ENCODE measurements around the gene UPF3A.

The UPF3A gene

GRCh38 chr13:114264886-114265611, 16.4 kb upstream of the UPF3A start:
- no peak overlapping the region for H4K5ac ChIP-seq (ENCODE audit: low read length)
- H3K4me3 ChIP-seq (ENCODE audit: low read length), result no peak overlapping the region
- WGBS (ENCODE audit: extremely low coverage, insufficient coverage, low lambda C conversion rate), result no CpG with 5 or more reads among the region's 8 CpGs
- H3K9ac ChIP-seq (ENCODE audit: low read length), result no peak overlapping the region
- H2BK15ac ChIP-seq (replicated peaks; ENCODE audit: low read depth), result no peak overlapping the region
- H4K8ac ChIP-seq (ENCODE audit: low read depth, low read length), result no peak overlapping the region
- H3K79me2 ChIP-seq (ENCODE audit: control insufficient read depth, insufficient read depth, low read length), result no peaks in the 10 kb centered on the region
- H3K27me3 ChIP-seq (ENCODE audit: insufficient read depth, low read length, poor library complexity), result no peaks in the 10 kb centered on the region
- H2BK5ac ChIP-seq (ENCODE audit: low read length), result no peak overlapping the region
- no peak overlapping the region for H2AK5ac ChIP-seq (ENCODE audit: low read length)
- H3K27ac ChIP-seq (ENCODE audit: low read depth, low read length), result no peak overlapping the region
- no peak overlapping the region for H2BK120ac ChIP-seq (ENCODE audit: low read depth, low read length)
- no peak overlapping the region for H3K56ac ChIP-seq (ENCODE audit: low read length)
- H3K18ac ChIP-seq (ENCODE audit: low read length), result no peak overlapping the region
- peaks cover 2% of the 10 kb centered on the region for H3K4me1 ChIP-seq (ENCODE audit: control insufficient read depth, low read depth, low read length)
- no peak overlapping the region for H3K4ac ChIP-seq (ENCODE audit: low read depth, low read length)
- DNase-seq, result no peak
- peaks cover 2% of the 10 kb centered on the region for H3K79me1 ChIP-seq (ENCODE audit: low read length)
- peaks cover 12% of the 10 kb centered on the region for H3K36me3 ChIP-seq (ENCODE audit: control insufficient read depth, insufficient read depth, low read length)
- no peak overlapping the region for H3K23ac ChIP-seq (ENCODE audit: low read length)
- H3K4me2 ChIP-seq (ENCODE audit: low read length), result no peak overlapping the region

GRCh38 chr13:114266241-114266640, 15.2 kb upstream of the UPF3A start:
- Histone ChIP-seq H3K18ac (ENCODE audit: low read length) (no peak overlapping the region), H3K27me3 (ENCODE audit: insufficient read depth, low read length, poor library complexity) (no peaks in the 10 kb centered on the region)
- no peak for DNase-seq

DNA sequence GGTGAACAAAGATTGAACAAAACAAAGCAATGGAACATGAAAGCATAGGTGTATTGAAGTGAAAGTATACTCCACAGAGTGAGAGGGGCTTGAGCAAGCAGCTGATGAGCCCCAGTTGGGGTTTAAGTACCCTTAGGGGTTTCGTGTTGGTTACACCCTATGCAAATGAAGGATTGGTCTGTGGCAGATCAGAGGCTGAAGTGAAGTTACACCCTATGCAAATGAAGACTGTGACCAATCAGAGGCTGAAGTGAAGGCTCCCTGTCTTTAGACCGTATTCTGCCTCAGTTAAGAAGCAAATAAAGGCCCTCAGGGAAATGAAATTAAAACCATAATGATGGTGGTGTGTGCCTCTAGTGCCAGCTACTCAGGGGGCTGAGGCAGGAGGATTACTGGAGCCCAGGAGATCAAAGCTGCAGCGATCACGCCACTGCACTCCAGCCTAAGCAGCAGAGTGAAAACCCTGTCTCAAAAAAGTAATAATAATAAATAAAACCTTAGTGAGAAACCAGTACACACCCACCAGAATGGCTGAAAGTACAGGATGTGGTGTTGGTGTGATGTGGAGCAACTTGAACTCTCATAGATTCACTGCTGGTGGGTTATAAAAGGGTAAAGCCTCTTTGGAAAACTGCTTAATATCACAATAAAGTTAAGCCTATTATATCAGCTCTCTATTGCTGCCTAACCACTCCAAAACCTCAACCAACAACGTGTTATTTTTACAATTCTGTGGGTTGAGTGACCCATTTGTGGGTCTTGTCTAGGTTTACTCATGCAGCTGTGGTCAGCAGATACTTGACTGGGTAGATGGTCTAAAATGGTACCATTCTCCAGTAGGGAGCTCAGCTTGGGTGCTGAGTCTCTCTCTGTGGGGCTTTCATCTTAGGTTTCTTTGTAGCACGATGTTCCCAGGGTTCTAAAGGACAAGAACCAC, 12.8 kb upstream of the UPF3A start:
- no peak overlapping the region for H3K4me3 ChIP-seq (ENCODE audit: low read length)
- no peak overlapping the region for H3K23ac ChIP-seq (ENCODE audit: low read length)
- no peaks in the 10 kb centered on the region for H3K4me1 ChIP-seq (ENCODE audit: control insufficient read depth, low read depth, low read length)
- H3K4ac ChIP-seq (ENCODE audit: low read depth, low read length), result no peak overlapping the region
- no peak overlapping the region for H3K27ac ChIP-seq (ENCODE audit: low read depth, low read length)
- no peak overlapping the region for H3K4me2 ChIP-seq (ENCODE audit: low read length)
- no peaks in the 10 kb centered on the region for H3K79me1 ChIP-seq (ENCODE audit: low read length)
- no peak overlapping the region for H4K8ac ChIP-seq (ENCODE audit: low read depth, low read length)
- no peak overlapping the region for H2BK5ac ChIP-seq (ENCODE audit: low read length)
- H3K18ac ChIP-seq (ENCODE audit: low read length), result no peak overlapping the region
- no peaks in the 10 kb centered on the region for H3K27me3 ChIP-seq (ENCODE audit: insufficient read depth, low read length, poor library complexity)
- peaks cover 13% of the 10 kb centered on the region for H3K36me3 ChIP-seq (ENCODE audit: control insufficient read depth, insufficient read depth, low read length)
- no peak for DNase-seq
- H4K5ac ChIP-seq (ENCODE audit: low read length), result no peak overlapping the region
- no peak overlapping the region for H2BK120ac ChIP-seq (ENCODE audit: low read depth, low read length)
- no peak overlapping the region for H2AK5ac ChIP-seq (ENCODE audit: low read length)
- no peak overlapping the region for H3K9ac ChIP-seq (ENCODE audit: low read length)
- H3K56ac ChIP-seq (ENCODE audit: low read length), result no peak overlapping the region
- no peak overlapping the region for H2BK15ac ChIP-seq (replicated peaks; ENCODE audit: low read depth)
- H3K79me2 ChIP-seq (ENCODE audit: control insufficient read depth, insufficient read depth, low read length), result no peaks in the 10 kb centered on the region
- no CpG with 5 or more reads among the region's 6 CpGs for WGBS (ENCODE audit: extremely low coverage, insufficient coverage, low lambda C conversion rate)

More at GRCh38 chr13:114266241-114266640, 15.2 kb upstream of the UPF3A start:
- no peak overlapping the region for H3K27ac ChIP-seq (ENCODE audit: low read depth, low read length)
- H4K8ac ChIP-seq (ENCODE audit: low read depth, low read length), result no peak overlapping the region
- no peak overlapping the region for H4K5ac ChIP-seq (ENCODE audit: low read length)
- no peak overlapping the region for H3K4me2 ChIP-seq (ENCODE audit: low read length)
- H2BK15ac ChIP-seq (replicated peaks; ENCODE audit: low read depth), result no peak overlapping the region
- H2AK5ac ChIP-seq (ENCODE audit: low read length), result no peak overlapping the region
- H3K23ac ChIP-seq (ENCODE audit: low read length), result no peak overlapping the region
- H3K79me1 ChIP-seq (ENCODE audit: low read length), result no peaks in the 10 kb centered on the region
- no peaks in the 10 kb centered on the region for H3K4me1 ChIP-seq (ENCODE audit: control insufficient read depth, low read depth, low read length)
- peaks cover 12% of the 10 kb centered on the region for H3K36me3 ChIP-seq (ENCODE audit: control insufficient read depth, insufficient read depth, low read length)
- no peaks in the 10 kb centered on the region for H3K79me2 ChIP-seq (ENCODE audit: control insufficient read depth, insufficient read depth, low read length)
- no peak overlapping the region for H2BK120ac ChIP-seq (ENCODE audit: low read depth, low read length)
- no peak overlapping the region for H3K4me3 ChIP-seq (ENCODE audit: low read length)
- no peak overlapping the region for H3K9ac ChIP-seq (ENCODE audit: low read length)
- WGBS (ENCODE audit: extremely low coverage, insufficient coverage, low lambda C conversion rate), result no CpG with 5 or more reads among the region's 5 CpGs
- no peak overlapping the region for H3K4ac ChIP-seq (ENCODE audit: low read depth, low read length)
- H2BK5ac ChIP-seq (ENCODE audit: low read length), result no peak overlapping the region
- no peak overlapping the region for H3K56ac ChIP-seq (ENCODE audit: low read length)

- Histone ChIP-seq H2BK15ac (replicated peaks; ENCODE audit: low read depth) (no peak overlapping the region), H4K5ac (ENCODE audit: low read length) (no peak overlapping the region), H3K27ac (ENCODE audit: low read depth, low read length) (no peak overlapping the region), H3K4me3 (ENCODE audit: low read length) (no peak overlapping the region), H3K4me2 (ENCODE audit: low read length) (no peak overlapping the region), H3K36me3 (ENCODE audit: control insufficient read depth, insufficient read depth, low read length) (peaks cover 13% of the 10 kb centered on the region), H3K23ac (ENCODE audit: low read length) (no peak overlapping the region), H3K9ac (ENCODE audit: low read length) (no peak overlapping the region), H2BK120ac (ENCODE audit: low read depth, low read length) (no peak overlapping the region), H2AK5ac (ENCODE audit: low read length) (no peak overlapping the region), H3K79me1 (ENCODE audit: low read length) (no peaks in the 10 kb centered on the region), H3K27me3 (ENCODE audit: insufficient read depth, low read length, poor library complexity) (no peaks in the 10 kb centered on the region), H3K4me1 (ENCODE audit: control insufficient read depth, low read depth, low read length) (no peaks in the 10 kb centered on the region), H3K4ac (ENCODE audit: low read depth, low read length) (no peak overlapping the region), H3K18ac (ENCODE audit: low read length) (no peak overlapping the region), H4K8ac (ENCODE audit: low read depth, low read length) (no peak overlapping the region), H3K79me2 (ENCODE audit: control insufficient read depth, insufficient read depth, low read length) (no peaks in the 10 kb centered on the region), H3K56ac (ENCODE audit: low read length) (no peak overlapping the region), H2BK5ac (ENCODE audit: low read length) (no peak overlapping the region)
- no peak for DNase-seq
- WGBS (ENCODE audit: extremely low coverage, insufficient coverage, low lambda C conversion rate), result no CpG with 5 or more reads among the region's 4 CpGs
Measured at GRCh38 chr13:114269281-114269770, 12.1 kb upstream of the UPF3A start.

DNA sequence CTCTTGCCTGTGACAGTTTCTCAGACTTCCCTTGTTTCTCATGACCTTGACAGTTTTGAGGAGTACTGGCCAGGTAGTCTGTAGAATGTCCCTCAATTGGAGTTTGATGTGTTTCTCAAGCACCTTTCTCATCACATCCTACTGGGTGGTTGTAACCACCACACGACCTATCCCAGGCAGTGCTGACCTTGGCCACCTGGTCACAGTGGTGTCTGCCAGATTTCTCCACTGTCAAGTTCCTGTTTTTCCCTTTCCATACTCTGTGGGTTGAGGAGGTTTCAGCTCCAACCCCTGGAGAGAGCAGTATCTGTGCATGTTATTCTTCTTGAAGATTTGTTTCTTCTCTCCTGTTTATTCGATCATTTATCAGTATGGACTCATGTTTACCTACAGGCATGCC, 8.4 kb upstream of the UPF3A start:
- no peak overlapping the region for H4K8ac ChIP-seq (ENCODE audit: low read depth, low read length)
- no peak overlapping the region for H3K18ac ChIP-seq (ENCODE audit: low read length)
- H2BK5ac ChIP-seq (ENCODE audit: low read length), result no peak overlapping the region
- no peak overlapping the region for H3K9ac ChIP-seq (ENCODE audit: low read length)
- no peak overlapping the region for H2BK15ac ChIP-seq (replicated peaks; ENCODE audit: low read depth)
- no peaks in the 10 kb centered on the region for H3K27me3 ChIP-seq (ENCODE audit: insufficient read depth, low read length, poor library complexity)
- H3K4ac ChIP-seq (ENCODE audit: low read depth, low read length), result no peak overlapping the region
- no CpG with 5 or more reads among the region's 2 CpGs for WGBS (ENCODE audit: extremely low coverage, insufficient coverage, low lambda C conversion rate)
- no peak overlapping the region for H3K4me2 ChIP-seq (ENCODE audit: low read length)
- peaks cover 11% of the 10 kb centered on the region for H3K36me3 ChIP-seq (ENCODE audit: control insufficient read depth, insufficient read depth, low read length)
- no peaks in the 10 kb centered on the region for H3K79me1 ChIP-seq (ENCODE audit: low read length)
- H3K23ac ChIP-seq (ENCODE audit: low read length), result no peak overlapping the region
- H3K56ac ChIP-seq (ENCODE audit: low read length), result no peak overlapping the region
- no peaks in the 10 kb centered on the region for H3K4me1 ChIP-seq (ENCODE audit: control insufficient read depth, low read depth, low read length)
- no peak overlapping the region for H2AK5ac ChIP-seq (ENCODE audit: low read length)
- H3K4me3 ChIP-seq (ENCODE audit: low read length), result no peak overlapping the region
- no peak overlapping the region for H3K27ac ChIP-seq (ENCODE audit: low read depth, low read length)
- H2BK120ac ChIP-seq (ENCODE audit: low read depth, low read length), result no peak overlapping the region
- no peaks in the 10 kb centered on the region for H3K79me2 ChIP-seq (ENCODE audit: control insufficient read depth, insufficient read depth, low read length)
- DNase-seq, result no peak
- H4K5ac ChIP-seq (ENCODE audit: low read length), result no peak overlapping the region
